Femur (tissue), 1 donor: ENCODE measurements around the gene RND3.

ENCODE experiments used
- DNase-seq: peaks from one replicate; pipeline ENCODE4 v3.0.0-alpha.2; 2017

RND3 gene

DNA sequence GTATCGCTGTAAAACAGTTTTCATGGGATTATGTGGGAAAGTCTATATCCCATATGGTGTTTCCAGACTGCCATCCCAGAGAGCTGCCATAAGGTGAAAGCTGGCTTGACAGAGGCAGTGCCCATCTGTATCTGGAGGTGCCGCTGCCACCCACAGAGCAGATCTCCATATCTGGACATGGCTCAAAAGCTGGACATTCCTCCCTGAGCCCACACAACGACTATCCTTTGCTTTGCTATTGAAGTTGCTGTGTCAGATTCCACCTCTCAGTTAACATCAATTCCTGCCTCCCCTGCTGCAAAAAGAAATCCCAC, 55.2 kb downstream of the RND3 start:
- DNase-seq, result no peak

DNA sequence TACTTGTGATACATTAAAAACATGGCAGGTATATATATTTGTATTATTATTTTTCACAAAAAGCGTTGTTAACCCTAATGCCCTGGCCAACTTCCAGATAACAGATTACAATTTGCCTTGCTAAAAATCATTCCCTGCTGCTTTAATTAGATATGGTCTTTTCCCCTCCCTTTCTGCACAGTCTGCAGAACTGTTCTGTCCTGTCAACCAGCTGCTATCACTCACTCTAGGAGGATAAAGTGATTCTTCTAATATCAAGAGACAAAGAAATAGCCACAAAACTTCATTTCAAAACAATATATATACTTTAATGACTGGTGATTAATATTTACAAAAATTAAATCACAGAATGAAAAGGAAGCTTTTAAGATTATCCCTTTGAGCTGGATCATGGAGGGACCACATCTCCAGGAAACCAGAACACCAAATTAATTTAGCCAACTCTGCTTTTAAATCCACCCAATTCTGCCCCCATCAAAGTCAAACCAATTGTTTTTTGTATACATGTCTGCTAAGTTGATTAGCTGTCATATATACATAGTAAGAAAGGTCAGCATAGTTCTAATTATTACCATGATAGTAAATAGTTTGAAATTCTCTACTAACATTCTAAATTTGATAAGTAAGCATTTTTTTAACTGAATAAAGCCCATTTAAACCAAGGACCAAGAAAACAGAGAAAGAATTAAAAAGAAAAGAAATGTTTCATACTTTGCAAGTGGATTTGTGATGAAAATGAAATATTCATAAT, 55.7 kb downstream of the RND3 start:
- no peak for DNase-seq

GRCh38 chr2:150429384-150429961, 58.0 kb downstream of the RND3 start:
- DNase-seq, result no peak

DNA sequence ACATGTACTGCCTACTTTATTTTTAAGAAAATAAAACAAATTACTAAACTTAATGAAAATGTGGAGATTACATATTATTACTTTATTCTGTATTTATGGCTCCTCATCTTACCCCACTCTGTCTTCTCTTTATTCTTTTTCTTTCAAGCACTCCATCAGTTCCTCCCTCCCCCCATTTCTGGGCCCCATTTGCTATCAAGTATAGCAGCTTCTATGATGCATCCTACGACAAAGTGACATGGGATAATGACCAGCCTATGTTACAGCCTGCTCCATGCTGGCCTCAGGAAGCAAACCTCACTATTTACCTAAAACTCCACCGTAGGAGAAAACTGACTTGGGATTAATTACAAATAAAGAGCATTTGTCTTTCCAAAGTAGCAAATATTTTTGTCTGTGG, 58.8 kb downstream of the RND3 start:
- no peak for DNase-seq

DNA sequence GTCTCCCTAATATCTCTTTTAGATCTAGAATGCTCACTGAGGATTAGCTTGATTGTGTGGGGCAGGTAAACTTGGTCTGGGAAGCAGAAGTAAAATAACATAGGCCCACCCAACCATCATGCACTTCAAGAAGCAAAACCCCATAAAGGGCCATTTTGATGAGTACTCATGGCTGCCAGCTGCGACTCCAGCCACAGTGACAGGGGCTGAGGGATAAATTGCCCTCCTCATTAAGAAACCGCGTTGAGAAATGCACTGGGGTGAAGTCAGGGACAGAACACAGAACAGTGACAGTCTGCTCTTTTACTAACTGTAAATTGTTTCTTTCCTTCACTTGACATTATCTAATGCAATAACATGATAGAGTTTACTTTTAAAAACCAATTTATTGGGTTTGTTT, 60.2 kb downstream of the RND3 start:
- DNase-seq, result no peak

DNA sequence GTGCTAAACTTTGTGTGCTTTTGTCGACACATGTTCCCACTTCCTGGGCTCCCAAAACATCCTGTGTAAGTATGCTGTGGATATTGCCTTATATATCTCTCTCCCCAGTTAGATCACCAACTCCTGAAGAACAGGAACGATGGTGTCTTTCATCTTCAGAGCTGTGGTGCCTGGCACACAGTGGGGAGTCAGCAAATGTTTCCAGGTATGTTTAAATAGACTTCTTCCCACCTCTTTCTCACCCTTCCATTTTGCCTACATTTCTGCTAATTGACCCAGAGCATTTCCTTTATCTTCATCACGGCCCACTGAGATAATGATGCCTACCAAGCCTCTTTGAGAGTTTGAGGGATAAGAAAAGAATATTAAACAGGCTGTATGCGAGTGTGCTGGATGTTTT, 60.7 kb downstream of the RND3 start:
- no peak for DNase-seq

DNA sequence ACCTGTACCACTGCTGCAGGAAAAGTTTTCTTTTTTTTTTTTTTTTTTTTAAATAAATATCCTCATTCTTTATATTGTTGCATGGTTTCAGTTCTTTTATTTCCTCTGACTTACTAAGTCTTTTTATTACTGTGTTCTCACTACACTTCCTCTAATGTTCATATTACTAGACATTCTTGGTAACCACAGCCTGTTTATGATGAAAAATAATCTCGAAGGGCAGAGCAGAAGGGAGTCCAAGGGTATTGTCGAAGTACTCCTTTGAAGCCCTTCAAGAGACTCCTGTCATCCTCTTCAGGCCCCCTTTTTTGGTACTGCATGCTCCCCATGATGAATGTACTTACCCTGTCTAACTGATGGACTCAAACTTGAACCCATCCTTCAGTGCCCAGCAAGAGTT, 61.2 kb downstream of the RND3 start:
- no peak for DNase-seq

GRCh38 chr2:150425121-150425955, 62.1 kb downstream of the RND3 start:
- no peak for DNase-seq

DNA sequence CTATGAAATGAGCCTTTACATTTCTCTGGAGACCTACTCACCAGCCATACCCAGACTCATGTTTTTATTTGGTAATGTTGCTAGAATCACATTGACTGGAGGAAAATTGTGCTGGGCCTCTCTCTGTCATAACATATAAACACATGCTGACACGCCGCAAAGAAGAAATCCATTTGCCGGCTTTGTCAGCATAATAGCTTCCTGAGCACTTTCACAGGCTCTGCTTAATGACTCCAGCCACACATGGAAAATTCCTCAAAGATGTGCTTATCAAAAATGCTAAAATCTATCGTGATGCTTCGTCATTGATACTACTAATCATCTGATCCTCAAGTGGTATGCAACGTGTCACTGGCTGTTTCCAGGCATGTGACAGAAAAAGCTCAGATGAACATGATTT, 63.1 kb downstream of the RND3 start:
- DNase-seq, result no peak

GRCh38 chr2:150421126-150421651, 66.3 kb downstream of the RND3 start:
- DNase-seq, result no peak

DNA sequence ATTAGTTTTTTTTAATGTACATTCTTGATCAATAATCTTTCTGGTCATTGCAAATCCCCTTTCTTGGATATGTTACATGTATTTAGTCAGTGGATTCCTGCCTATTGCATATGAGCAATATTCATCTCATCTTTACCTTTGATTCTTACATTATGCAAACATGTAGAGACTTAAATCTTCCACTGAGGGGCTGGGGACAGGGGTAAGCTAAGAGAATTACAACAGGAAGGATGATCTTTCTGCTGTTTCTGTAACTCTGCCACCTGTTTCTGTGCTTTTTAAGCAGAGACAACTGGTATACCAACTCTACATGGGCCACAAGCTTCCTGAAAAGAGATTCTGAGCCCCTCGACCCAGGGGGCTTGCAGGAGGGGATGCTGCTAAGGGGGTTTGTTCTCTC, 68.6 kb downstream of the RND3 start:
- no peak for DNase-seq
